K562 (cell line): ENCODE data around the gene LAMTOR1. TPM values are rescaled to one million over a fixed set of nuclear protein-coding genes. Genes with fewer than 3 reads are reported as not detected.

ENCODE experiments used
- ATAC-seq: fragments of 200-7000 bp; cut with Tn5 transposase; 3 replicates; pipeline ENCODE4 v1.9.1; 2020; ENCODE audit warnings: moderate library complexity
- BruUV-seq: library from RNA; stranded (reverse); fragments of 400-500 nt; replicated peaks from 2 replicates; lab custom pipeline; 2021; lab: Mats Ljungman, UMichigan
- CTCF ChIA-PET: fragments of 300-600 bp; formaldehyde crosslinking; extraction: SDS; loops from one replicate; lab custom pipeline; 2021; ENCODE audit warnings: low intra/inter-chr PET ratio; lab: Yijun Ruan, JAX
- POLR2A ChIA-PET: fragments of 300-600, 350-650 bp; sonication (Branson Sonifier 250); formaldehyde crosslinking; extraction: SDS; loops from one replicate; lab custom pipeline; 2021; ENCODE audit warnings: antibody characterized with exemption, inconsistent platforms; lab: Yijun Ruan, JAX
- DNase-seq, 4 experiments: peaks; one replicate each; pipeline versions ENCODE4 v3.0.0 to v3.0.0-alpha.2; 2011 to 2018; ENCODE audit warnings: low spot score in 3 of 4, mixed read lengths in 3 of 4; ENCODE audit errors: extremely low read depth in 1 of 4
- FAIRE-seq: peaks from 2 replicates; lab custom pipeline; 2011; peaks lifted over from hg19 to GRCh38; lab: Jason Lieb, UNC
- H2AFZ ChIP-seq: 2 replicates; pipeline ENCODE4 v1.6.0; 2011; ENCODE audit warnings: low read depth, low read length, control low read depth, inconsistent platforms
- H3K27ac ChIP-seq: fragments of 200-600 bp; 3 replicates; pipeline ENCODE4 v1.8.0; 2011; ENCODE audit warnings: low read depth, mild to moderate bottlenecking, control low read depth, inconsistent platforms, low read length, moderate library complexity, mixed read lengths; ENCODE audit errors: extremely low read depth
- H3K27me3 ChIP-seq, 2 experiments: fragments of 300-600 bp in 1 of 2; 2 replicates in 1 of 2; 3 replicates in 1 of 2; pipeline versions ENCODE4 v1.6.0 to v1.8.0; 2011; ENCODE audit warnings: inconsistent platforms in 2 of 2, low read length in 2 of 2, mild to moderate bottlenecking in 1 of 2, mixed read lengths in 1 of 2, moderate library complexity in 1 of 2; ENCODE audit not compliant: control insufficient read depth in 2 of 2, insufficient read depth in 2 of 2
- H3K36me3 ChIP-seq: fragments of 300-600 bp; 3 replicates; pipeline ENCODE4 v1.8.0; 2011; ENCODE audit warnings: mild to moderate bottlenecking, low read length, inconsistent platforms; ENCODE audit not compliant: control insufficient read depth, insufficient read depth
- H3K4me1 ChIP-seq, 2 experiments: fragments of 200-600 bp in 1 of 2; replicated peaks in 1 of 2; 2 replicates in 1 of 2; 3 replicates in 1 of 2; pipeline versions ENCODE4 v1.5.1 to v1.8.0; 2011; ENCODE audit warnings: inconsistent platforms in 2 of 2, low read length in 2 of 2, mild to moderate bottlenecking in 1 of 2, mixed read lengths in 1 of 2, moderate library complexity in 1 of 2; ENCODE audit not compliant: control insufficient read depth in 2 of 2, insufficient read depth in 2 of 2
- H3K4me2 ChIP-seq: 2 replicates; pipeline ENCODE4 v1.6.1; 2011; ENCODE audit warnings: low read length, control low read depth, inconsistent platforms, mixed read lengths; ENCODE audit not compliant: insufficient read depth
- H3K4me3 ChIP-seq: fragments of 200-600 bp; sonication (generic), shearing (Covaris generic); 2 replicates; pipeline ENCODE4 v1.5.1; 2016; ENCODE audit warnings: control low read depth, inconsistent platforms
- H3K79me2 ChIP-seq: fragments of 200-600 bp; 3 replicates; pipeline ENCODE4 v1.8.0; 2011; ENCODE audit warnings: low read length, inconsistent platforms; ENCODE audit not compliant: control insufficient read depth, insufficient read depth
- H3K9ac ChIP-seq, 2 experiments: 2 replicates each; pipeline versions ENCODE4 v1.6.0 to v1.6.1; 2011; ENCODE audit warnings: low read depth in 2 of 2, low read length in 2 of 2, control low read depth in 1 of 2, inconsistent platforms in 1 of 2, mild to moderate bottlenecking in 1 of 2, mixed read lengths in 1 of 2; ENCODE audit not compliant: insufficient read depth in 1 of 2
- H3K9me1 ChIP-seq: one replicate; pipeline ENCODE4 v1.6.0; 2011; ENCODE audit warnings: inconsistent platforms, mild to moderate bottlenecking, low read length, moderate library complexity; ENCODE audit not compliant: control insufficient read depth, insufficient read depth
- H3K9me3 ChIP-seq: replicated peaks from 2 replicates; pipeline ENCODE4 v1.5.1; 2011; ENCODE audit warnings: low read depth, low read length, inconsistent platforms; ENCODE audit not compliant: control insufficient read depth, insufficient read depth
- H4K20me1 ChIP-seq: replicated peaks from 2 replicates; pipeline ENCODE4 v1.6.1; 2011; ENCODE audit warnings: low read length, inconsistent platforms, mixed read lengths; ENCODE audit not compliant: control insufficient read depth, insufficient read depth
- CBX3 ChIP-seq, 2 experiments: IDR thresholded peaks; 1 replicate in 1 of 2; 2 replicates in 1 of 2; pipeline ENCODE4 v1.6.1; 2012; ENCODE audit warnings: inconsistent platforms in 2 of 2, low read length in 2 of 2, borderline replicate concordance in 1 of 2, control low read depth in 1 of 2
- CCNT2 ChIP-seq: IDR thresholded peaks from 2 replicates; pipeline ENCODE4 v1.6.1; 2011; ENCODE audit warnings: borderline replicate concordance, low read depth, mild to moderate bottlenecking, moderate library complexity, mixed read lengths, low read length; ENCODE audit not compliant: insufficient read length; ENCODE audit errors: extremely low read depth
- ELF1 ChIP-seq: fragments of 200-800 bp; sonication (Bioruptor generic); IDR thresholded peaks from 2 replicates; pipeline ENCODE4 v1.6.1; 2016; ENCODE audit warnings: missing genetic modification characterization, missing compliant biosample characterization
- HIVEP1 ChIP-seq: fragments of 250-450 bp; sonication (Bioruptor Pico); IDR thresholded peaks from 2 replicates; pipeline ENCODE4 v1.4.0; 2020; ENCODE audit warnings: mild to moderate bottlenecking
- NFE2 ChIP-seq: IDR thresholded peaks from 2 replicates; pipeline ENCODE4 v1.6.1; 2014; ENCODE audit warnings: antibody characterized with exemption, low read depth
- PTRF ChIP-seq: fragments of 450-650 bp; IDR thresholded peaks from 2 replicates; pipeline ENCODE4 v1.6.1; 2016; ENCODE audit warnings: mild to moderate bottlenecking, missing genetic modification characterization, missing compliant biosample characterization
- RBM39 ChIP-seq: fragments of 200-400 bp; formaldehyde crosslinking; optimal IDR thresholded peaks from 2 replicates; pipeline ENCODE3; 2018; ENCODE audit warnings: low read depth, low read length
- SIX5 ChIP-seq, 2 experiments: IDR thresholded peaks; 2 replicates each; pipeline ENCODE4 v1.6.1; 2011; ENCODE audit warnings: low read length in 2 of 2, borderline replicate concordance in 1 of 2, low read depth in 1 of 2, mild to moderate bottlenecking in 1 of 2, moderate library complexity in 1 of 2; ENCODE audit not compliant: insufficient read depth in 1 of 2
- SNRNP70 ChIP-seq: fragments of 200-400 bp; formaldehyde crosslinking; optimal IDR thresholded peaks from 2 replicates; pipeline ENCODE3; 2017; ENCODE audit warnings: low read depth, low read length
- in situ Hi-C: fragments of 300-500 bp; cut with MboI; formaldehyde crosslinking; loops from 4 replicates; pipeline ENCODE4 v1.15.0; 2018; ENCODE audit warnings: inconsistent platforms, mixed read lengths
- intact Hi-C: fragments of 100-400 bp; cut with micrococcal nuclease; formaldehyde crosslinking; loops from 2 replicates; pipeline ENCODE4 v1.14.2; 2022
- polyA plus RNA-seq, 8 experiments: library from polyadenylated mRNA; depleted of rRNA in 4 of 8; stranded (reverse) in 5 of 8; unstranded in 3 of 8; fragments of >200 nt; fragmentation: Nextera tagmentation in 2 of 8; fragmentation: Illumina TruSeq in 1 of 8; extraction: Ambion mirVana in 2 of 8; extraction: Trizol in 1 of 8; gene quantifications; 2 replicates each; pipeline versions ENCODE4 v1.2.1 to v1.2.3, GENCODE V29; 2011 to 2014; ENCODE audit warnings: inconsistent platforms in 1 of 8, missing spikeins in 1 of 8
- total RNA-seq, 7 experiments: library from RNA; depleted of rRNA in 6 of 7; stranded (reverse); fragments of >200 nt in 6 of 7; fragmentation: Illumina TruSeq in 2 of 7; extraction: Trizol in 2 of 7; gene quantifications; 2 replicates each; pipeline versions ENCODE4 v1.2.1 to v1.2.3, GENCODE V29; 2011 to 2021; ENCODE audit warnings: low replicate concordance in 1 of 7
- TF ChIP-seq, protein P1 (sequence below): fragments of 450-650 bp; IDR thresholded peaks from 2 replicates; pipeline ENCODE4 v1.6.1; 2017; ENCODE audit warnings: antibody characterized with exemption, mild to moderate bottlenecking
- TF ChIP-seq, protein P2 (sequence below): fragments of 250-450 bp; sonication (Bioruptor Pico); IDR thresholded peaks from 2 replicates; pipeline ENCODE4 v1.8.0; 2022; ENCODE audit warnings: inconsistent platforms
- TF ChIP-seq, protein P3 (sequence below): fragments of 250-450 bp; sonication (Bioruptor Pico); IDR thresholded peaks from 2 replicates; pipeline ENCODE4 v1.4.0; 2020; ENCODE audit warnings: mild to moderate bottlenecking, moderate library complexity, borderline replicate concordance

The LAMTOR1 gene
- total and polyA plus RNA-seq, 9 of the 15 experiments (the other 6 are each of a cell fraction or from before 2014, with no cell fraction given): 62.6 to 104 (median 85.3) TPM

DNA sequence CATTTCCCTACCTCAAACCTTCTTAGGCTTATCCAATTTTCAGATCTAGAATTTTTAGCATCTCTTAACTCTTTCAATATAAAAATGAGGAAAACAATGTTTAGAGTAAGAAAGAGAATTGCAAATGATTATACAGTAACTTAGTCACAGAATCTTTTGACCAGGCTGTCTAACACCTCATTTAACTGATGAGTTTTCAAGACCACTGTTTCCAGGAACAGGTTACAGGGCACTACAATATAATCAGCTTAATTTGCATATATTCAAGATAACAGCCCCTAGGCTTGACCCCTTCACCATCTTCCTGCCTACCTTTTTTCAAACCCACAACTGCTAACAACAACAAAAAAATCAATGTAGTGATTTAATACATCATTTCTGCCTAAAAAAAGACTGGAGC is 35.4 kb downstream of the LAMTOR1 start:
- Histone ChIP-seq H2AFZ (no peak overlapping the region), H3K9me1 (no peaks in the 10 kb centered on the region), H3K4me2 (no peak overlapping the region), H3K36me3 (peaks cover 55% of the 10 kb centered on the region), H3K4me1 (peaks cover 5 to 11% of the 10 kb centered on the region in 2 experiments; a peak in 4 of 5 replicates), H3K27ac (no peak overlapping the region), H4K20me1 (no peaks in the 10 kb centered on the region; the same call in 1 of the 2 replicates), H3K9ac (no peak overlapping the region), H3K79me2 (peaks cover 65% of the 10 kb centered on the region), H3K4me3 (no peak overlapping the region), H3K27me3 (no peaks in the 10 kb centered on the region), H3K9me3 (no peaks in the 10 kb centered on the region)
- CTCF ChIA-PET: no interaction called here
- POLR2A ChIA-PET: interaction anchor here (0.6 to 2.7 kb wide), 10 partner anchors 8 to 175 kb away, joined by 3 to 9 read pairs (median 4); no protein-coding TSS in a partner anchor
- intact Hi-C loops (no loop called here), in situ Hi-C loops (no loop called here)
- ATAC-seq (no peak), DNase-seq (no peak), FAIRE-seq (no peak)
- no TSS peak for BruUV-seq
- TF ChIP-seq RBM39: no peak
- no peak for TF ChIP-seq HIVEP1 (CRISPR knock-in tag)
- TF ChIP-seq, protein P1, sequence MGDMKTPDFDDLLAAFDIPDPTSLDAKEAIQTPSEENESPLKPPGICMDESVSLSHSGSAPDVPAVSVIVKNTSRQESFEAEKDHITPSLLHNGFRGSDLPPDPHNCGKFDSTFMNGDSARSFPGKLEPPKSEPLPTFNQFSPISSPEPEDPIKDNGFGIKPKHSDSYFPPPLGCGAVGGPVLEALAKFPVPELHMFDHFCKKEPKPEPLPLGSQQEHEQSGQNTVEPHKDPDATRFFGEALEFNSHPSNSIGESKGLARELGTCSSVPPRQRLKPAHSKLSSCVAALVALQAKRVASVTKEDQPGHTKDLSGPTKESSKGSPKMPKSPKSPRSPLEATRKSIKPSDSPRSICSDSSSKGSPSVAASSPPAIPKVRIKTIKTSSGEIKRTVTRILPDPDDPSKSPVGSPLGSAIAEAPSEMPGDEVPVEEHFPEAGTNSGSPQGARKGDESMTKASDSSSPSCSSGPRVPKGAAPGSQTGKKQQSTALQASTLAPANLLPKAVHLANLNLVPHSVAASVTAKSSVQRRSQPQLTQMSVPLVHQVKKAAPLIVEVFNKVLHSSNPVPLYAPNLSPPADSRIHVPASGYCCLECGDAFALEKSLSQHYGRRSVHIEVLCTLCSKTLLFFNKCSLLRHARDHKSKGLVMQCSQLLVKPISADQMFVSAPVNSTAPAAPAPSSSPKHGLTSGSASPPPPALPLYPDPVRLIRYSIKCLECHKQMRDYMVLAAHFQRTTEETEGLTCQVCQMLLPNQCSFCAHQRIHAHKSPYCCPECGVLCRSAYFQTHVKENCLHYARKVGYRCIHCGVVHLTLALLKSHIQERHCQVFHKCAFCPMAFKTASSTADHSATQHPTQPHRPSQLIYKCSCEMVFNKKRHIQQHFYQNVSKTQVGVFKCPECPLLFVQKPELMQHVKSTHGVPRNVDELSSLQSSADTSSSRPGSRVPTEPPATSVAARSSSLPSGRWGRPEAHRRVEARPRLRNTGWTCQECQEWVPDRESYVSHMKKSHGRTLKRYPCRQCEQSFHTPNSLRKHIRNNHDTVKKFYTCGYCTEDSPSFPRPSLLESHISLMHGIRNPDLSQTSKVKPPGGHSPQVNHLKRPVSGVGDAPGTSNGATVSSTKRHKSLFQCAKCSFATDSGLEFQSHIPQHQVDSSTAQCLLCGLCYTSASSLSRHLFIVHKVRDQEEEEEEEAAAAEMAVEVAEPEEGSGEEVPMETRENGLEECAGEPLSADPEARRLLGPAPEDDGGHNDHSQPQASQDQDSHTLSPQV: no peak
- no peak for TF ChIP-seq ELF1 (tag)
- TF ChIP-seq PTRF (tag): no peak
- TF ChIP-seq, protein P2, sequence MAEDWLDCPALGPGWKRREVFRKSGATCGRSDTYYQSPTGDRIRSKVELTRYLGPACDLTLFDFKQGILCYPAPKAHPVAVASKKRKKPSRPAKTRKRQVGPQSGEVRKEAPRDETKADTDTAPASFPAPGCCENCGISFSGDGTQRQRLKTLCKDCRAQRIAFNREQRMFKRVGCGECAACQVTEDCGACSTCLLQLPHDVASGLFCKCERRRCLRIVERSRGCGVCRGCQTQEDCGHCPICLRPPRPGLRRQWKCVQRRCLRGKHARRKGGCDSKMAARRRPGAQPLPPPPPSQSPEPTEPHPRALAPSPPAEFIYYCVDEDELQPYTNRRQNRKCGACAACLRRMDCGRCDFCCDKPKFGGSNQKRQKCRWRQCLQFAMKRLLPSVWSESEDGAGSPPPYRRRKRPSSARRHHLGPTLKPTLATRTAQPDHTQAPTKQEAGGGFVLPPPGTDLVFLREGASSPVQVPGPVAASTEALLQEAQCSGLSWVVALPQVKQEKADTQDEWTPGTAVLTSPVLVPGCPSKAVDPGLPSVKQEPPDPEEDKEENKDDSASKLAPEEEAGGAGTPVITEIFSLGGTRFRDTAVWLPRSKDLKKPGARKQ: no peak
- no peak for TF ChIP-seq NFE2
- TF ChIP-seq CBX3 (IDR thresholded peaks at IDR 0.05; ENCODE audit: borderline replicate concordance in 1 of 2, low read length in 2 of 2): no peak
- TF ChIP-seq SNRNP70: no peak
- TF ChIP-seq, protein P3, sequence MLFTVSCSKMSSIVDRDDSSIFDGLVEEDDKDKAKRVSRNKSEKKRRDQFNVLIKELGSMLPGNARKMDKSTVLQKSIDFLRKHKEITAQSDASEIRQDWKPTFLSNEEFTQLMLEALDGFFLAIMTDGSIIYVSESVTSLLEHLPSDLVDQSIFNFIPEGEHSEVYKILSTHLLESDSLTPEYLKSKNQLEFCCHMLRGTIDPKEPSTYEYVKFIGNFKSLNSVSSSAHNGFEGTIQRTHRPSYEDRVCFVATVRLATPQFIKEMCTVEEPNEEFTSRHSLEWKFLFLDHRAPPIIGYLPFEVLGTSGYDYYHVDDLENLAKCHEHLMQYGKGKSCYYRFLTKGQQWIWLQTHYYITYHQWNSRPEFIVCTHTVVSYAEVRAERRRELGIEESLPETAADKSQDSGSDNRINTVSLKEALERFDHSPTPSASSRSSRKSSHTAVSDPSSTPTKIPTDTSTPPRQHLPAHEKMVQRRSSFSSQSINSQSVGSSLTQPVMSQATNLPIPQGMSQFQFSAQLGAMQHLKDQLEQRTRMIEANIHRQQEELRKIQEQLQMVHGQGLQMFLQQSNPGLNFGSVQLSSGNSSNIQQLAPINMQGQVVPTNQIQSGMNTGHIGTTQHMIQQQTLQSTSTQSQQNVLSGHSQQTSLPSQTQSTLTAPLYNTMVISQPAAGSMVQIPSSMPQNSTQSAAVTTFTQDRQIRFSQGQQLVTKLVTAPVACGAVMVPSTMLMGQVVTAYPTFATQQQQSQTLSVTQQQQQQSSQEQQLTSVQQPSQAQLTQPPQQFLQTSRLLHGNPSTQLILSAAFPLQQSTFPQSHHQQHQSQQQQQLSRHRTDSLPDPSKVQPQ (CRISPR knock-in tag): no peak
- no peak for TF ChIP-seq CCNT2
- TF ChIP-seq SIX5 (IDR thresholded peaks at IDR 0.05; ENCODE audit: borderline replicate concordance in 1 of 2, insufficient read depth in 1 of 2, low read depth in 1 of 2, low read length in 2 of 2): no peak
